GM18858 (cell line): ENCODE measurements around the gene LDLRAD4.

ENCODE experiments used
- ATAC-seq: cut with Tn5 transposase; IDR thresholded peaks from one replicate; pipeline ENCODE4 v1.9.1; 2021; ENCODE audit not compliant: unreplicated experiment

The LDLRAD4 gene

GRCh38 chr18:13380691-13381070 is 162.1 kb downstream of the LDLRAD4 start:
- no peak for ATAC-seq

- ATAC-seq: no peak
Observed at GRCh38 chr18:13381331-13381730, 162.8 kb downstream of the LDLRAD4 start.

DNA sequence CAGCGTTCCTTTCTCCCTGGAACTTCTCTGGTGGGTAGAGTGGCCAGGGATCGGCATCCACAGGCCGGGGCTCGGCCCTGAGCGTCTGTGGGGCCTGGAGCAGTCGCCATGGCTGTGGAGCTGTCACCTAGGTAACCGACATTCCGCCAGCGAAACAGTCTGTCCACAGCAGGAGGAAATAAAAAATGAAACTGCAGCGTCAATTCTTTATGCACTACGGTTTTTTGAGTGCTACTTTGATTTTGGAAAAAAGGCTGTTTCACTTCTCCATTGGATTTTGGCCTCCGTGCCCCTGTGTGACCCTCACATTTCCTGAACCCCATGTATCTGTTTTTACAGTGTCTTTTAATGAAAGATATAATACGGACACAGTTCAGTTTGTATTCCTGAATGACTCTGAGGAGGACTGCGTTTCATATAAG is 163.4 kb downstream of the LDLRAD4 start:
- ATAC-seq: peak; percentile 60

DNA sequence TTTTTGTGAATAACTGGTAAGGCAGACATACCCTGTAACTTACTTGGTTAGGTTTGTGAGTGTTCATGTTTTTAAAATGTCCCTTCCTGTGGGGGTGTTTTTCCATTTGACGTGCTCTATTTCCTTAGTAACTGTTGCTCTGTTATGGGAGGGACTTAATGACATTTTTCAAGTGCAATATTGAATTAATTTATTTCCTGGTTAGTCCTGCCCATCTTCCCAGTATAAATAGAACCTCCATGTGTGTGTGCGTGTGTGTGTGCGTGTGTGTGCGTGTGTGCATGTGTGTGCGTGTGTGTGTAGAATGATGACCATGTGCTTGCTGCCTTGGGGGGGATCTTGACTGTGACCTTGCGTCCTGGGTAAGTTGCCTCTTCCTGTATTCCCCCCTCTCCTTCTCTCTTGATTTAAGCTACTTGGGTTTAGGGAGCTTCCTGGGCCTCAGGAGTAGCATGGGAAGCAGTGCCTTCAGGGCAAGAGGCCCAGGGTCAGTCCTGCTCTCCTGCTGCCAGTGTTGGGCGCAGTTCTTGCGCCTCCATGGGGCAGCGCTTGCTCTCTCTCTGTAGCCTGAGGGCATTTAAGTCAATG is 163.9 kb downstream of the LDLRAD4 start:
- peak; percentile 37 for ATAC-seq

GRCh38 chr18:13382954-13383827 is 164.6 kb downstream of the LDLRAD4 start:
- no peak for ATAC-seq

GRCh38 chr18:13386891-13387801 is 168.6 kb downstream of the LDLRAD4 start:
- no peak for ATAC-seq

- no peak for ATAC-seq
Observed at GRCh38 chr18:13387855-13388548, 169.4 kb downstream of the LDLRAD4 start.

- ATAC-seq: no peak
Observed at GRCh38 chr18:13388586-13389490, 170.3 kb downstream of the LDLRAD4 start.

DNA sequence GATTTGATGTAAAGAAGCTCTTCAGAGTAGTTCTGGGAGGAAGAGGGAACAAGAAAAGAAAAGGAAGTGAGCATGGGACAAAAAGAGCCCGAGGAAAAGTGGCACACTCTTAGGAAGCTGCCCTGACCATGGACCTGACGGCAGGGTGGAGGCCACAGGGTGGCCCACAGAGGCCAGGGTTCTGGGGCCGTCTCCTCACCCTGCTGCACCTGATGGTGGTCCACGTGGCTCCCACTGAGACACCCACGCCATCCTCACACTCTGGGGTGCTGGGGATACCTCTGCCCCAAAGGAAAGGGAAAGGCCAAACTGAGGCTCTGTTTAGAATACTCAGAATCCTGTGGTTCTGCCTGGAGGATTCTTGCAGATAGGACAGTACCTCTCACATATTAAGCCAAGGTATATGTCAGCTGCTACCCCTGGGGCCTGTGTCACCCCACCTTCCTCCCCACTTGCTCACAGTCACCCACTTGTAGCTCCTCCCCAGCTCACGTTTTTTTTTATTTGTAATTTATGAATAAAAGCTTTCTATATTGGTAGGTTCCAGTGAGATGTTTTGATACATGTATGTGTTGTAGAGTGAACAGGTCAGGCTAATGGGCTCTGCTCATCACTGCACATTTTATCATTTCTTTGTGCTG is 171.1 kb downstream of the LDLRAD4 start:
- no peak for ATAC-seq

GRCh38 chr18:13390196-13390595 is 171.6 kb downstream of the LDLRAD4 start:
- ATAC-seq: no peak

DNA sequence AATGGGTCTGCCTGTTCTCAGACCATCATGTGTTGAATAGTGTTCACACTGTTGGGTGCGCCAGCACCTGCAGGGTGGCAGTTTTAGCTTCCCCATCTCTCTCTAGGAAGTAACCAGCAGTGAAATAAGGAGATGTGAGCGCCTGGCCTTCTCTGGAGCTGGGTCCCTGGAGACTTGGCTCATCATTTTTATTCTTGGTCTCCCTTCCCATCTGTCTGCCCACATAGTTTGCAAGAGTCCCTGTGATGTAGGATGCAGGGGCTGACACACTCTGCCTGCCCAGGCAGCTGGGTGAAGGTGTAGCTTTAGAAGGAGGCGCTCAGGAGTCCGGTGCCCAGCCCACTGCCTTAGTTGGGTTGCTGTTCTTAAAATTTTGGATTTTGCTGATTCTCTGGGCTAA is 172.2 kb downstream of the LDLRAD4 start:
- no peak for ATAC-seq

- ATAC-seq: no peak
Observed at GRCh38 chr18:13392029-13392750, 173.6 kb downstream of the LDLRAD4 start.

DNA sequence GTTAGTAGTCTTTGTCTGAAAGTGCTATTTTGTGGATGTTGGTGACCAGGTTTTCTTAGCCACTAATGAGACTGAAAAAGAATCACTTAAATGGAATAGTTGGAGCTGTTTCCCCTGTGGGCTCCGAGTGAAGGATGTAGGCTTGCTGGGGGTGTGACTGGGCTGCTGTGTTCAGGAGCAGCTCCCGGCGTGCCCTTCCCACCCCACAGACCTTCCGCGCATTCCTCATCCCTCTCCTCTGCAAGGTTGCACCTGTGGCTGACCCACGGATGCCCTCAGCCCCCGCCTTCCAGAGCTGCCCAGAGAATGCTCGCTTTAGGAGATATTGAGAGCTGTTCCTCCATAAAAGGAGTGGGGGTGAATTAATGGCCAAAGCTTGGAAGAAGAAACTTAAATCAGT is 174.3 kb downstream of the LDLRAD4 start:
- ATAC-seq: no peak

GRCh38 chr18:13393338-13393737 is 174.8 kb downstream of the LDLRAD4 start:
- ATAC-seq: no peak

DNA sequence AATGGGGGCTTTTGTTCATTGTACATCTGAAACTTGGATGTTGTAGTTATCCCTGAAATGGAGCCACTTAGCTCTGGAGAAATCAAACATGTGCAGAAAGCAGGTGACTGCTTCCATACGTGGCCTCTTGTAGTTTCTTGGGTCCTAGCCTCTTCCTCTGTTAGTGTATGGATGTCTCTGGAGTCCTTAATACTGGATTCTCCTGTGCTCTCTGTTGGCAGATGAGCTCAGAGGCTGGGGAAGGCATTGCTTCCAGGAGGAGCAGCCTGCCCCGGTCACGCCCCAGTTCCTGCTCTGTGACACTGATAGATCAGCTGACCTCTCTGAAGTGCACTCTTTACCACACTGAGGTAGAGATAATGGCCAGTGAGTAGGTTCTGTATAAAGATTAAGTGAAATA is 176.2 kb downstream of the LDLRAD4 start:
- ATAC-seq: no peak

DNA sequence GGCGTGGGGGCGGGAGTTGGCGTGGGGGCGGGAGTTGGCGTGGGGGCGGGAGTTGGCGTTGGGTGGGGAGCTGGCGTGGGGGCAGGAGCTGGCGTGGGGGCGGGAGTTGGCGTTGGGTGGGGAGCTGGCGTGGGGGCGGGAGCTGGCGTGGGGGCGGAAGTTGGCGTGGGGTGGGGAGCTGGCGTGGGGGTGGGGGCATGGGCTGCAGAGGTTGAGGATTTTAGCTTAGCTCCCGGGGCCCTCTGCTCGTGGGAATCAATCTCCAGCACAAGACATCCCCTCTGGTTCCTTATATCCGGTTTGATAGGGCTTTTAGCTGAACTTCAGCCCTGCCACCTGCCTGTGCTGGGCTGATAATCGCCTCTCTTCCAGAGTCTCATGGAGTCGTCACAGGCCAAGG is 177.0 kb downstream of the LDLRAD4 start:
- no peak for ATAC-seq

- no peak for ATAC-seq
Observed at GRCh38 chr18:13397504-13398163, 179.1 kb downstream of the LDLRAD4 start.

- no peak for ATAC-seq
Observed at GRCh38 chr18:13398631-13399030, 180.1 kb downstream of the LDLRAD4 start.
